Neural cell (in vitro differentiated cells): Measurements from ENCODE around the gene EVC.

Experiments
- EP300 ChIP-seq: fragments of 450-650 bp; conservative IDR thresholded peaks from 2 replicates; pipeline ENCODE4 v1.6.1; 2014; ENCODE audit warnings: antibody characterized with exemption, mild to moderate bottlenecking, moderate library complexity; ENCODE audit not compliant: poor library complexity, severe bottlenecking
- TF ChIP-seq, protein P1 (sequence below): fragments of 450-650 bp; IDR thresholded peaks from 2 replicates; pipeline ENCODE4 v1.5.1; 2014; ENCODE audit warnings: antibody characterized with exemption, mild to moderate bottlenecking, moderate library complexity; ENCODE audit not compliant: poor library complexity, severe bottlenecking

DNA sequence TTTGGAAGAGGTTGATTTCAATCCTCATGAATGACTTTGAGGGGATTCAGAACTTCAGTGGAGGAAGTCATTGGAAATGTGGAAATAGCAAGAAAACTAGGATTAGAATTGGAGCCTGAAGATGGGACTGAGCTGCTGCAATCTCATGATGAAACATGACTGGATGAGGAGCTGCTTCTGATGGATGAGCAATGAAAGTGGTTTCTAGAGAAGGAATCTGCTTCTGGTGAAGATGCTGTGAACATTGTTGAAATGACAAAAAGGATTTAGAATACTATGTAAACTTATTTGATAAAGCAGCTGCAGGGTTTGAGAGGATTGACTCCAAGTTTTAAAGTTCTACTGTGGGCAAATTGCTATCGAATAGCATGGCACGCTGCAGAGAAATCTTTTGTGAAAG is 27.1 kb downstream of the EVC start:
- no peak for TF ChIP-seq EP300
- TF ChIP-seq, protein P1, sequence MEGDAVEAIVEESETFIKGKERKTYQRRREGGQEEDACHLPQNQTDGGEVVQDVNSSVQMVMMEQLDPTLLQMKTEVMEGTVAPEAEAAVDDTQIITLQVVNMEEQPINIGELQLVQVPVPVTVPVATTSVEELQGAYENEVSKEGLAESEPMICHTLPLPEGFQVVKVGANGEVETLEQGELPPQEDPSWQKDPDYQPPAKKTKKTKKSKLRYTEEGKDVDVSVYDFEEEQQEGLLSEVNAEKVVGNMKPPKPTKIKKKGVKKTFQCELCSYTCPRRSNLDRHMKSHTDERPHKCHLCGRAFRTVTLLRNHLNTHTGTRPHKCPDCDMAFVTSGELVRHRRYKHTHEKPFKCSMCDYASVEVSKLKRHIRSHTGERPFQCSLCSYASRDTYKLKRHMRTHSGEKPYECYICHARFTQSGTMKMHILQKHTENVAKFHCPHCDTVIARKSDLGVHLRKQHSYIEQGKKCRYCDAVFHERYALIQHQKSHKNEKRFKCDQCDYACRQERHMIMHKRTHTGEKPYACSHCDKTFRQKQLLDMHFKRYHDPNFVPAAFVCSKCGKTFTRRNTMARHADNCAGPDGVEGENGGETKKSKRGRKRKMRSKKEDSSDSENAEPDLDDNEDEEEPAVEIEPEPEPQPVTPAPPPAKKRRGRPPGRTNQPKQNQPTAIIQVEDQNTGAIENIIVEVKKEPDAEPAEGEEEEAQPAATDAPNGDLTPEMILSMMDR: no peak
